Measurements from ENCODE around the gene MTHFR.
"Not testable (repeated sequence)": the region's sequence is repeated elsewhere in the genome, so short reads cannot be mapped to it uniquely, and the experiment has no call there.

The MTHFR gene

GRCh38 chr1:11833497-11833896 is 27.7 kb upstream of the MTHFR start:
- no peak for DNase-seq (ENCODE audit: low read depth)

GRCh38 chr1:11831945-11832725 is 26.4 kb upstream of the MTHFR start:
- no peak for DNase-seq (ENCODE audit: low read depth)

GRCh38 chr1:11828511-11828910 is 22.7 kb upstream of the MTHFR start:
- no peak for DNase-seq (ENCODE audit: low read depth)

GRCh38 chr1:11826946-11827345 is 21.2 kb upstream of the MTHFR start:
- DNase-seq (ENCODE audit: low read depth) = no peak

GRCh38 chr1:11825131-11825530 is 19.4 kb upstream of the MTHFR start:
- DNase-seq (ENCODE audit: low read depth) = no peak

GRCh38 chr1:11823366-11824137 is 17.8 kb upstream of the MTHFR start:
- DNase-seq (ENCODE audit: low read depth) = no peak

GRCh38 chr1:11822091-11822490 is 16.3 kb upstream of the MTHFR start:
- DNase-seq (ENCODE audit: low read depth) = no peak

GRCh38 chr1:11817192-11817591 is 11.4 kb upstream of the MTHFR start:
- DNase-seq (ENCODE audit: low read depth) = no peak

GRCh38 chr1:11813021-11813420 is 7.3 kb upstream of the MTHFR start:
- no peak for DNase-seq (ENCODE audit: low read depth)

- no peak for DNase-seq (ENCODE audit: low read depth)
Observed at GRCh38 chr1:11807133-11807532, 1.4 kb upstream of the MTHFR start.

- no peak for DNase-seq (ENCODE audit: low read depth)
Observed at GRCh38 chr1:11806307-11806936, 658 bp upstream of the MTHFR start.

- no peak for DNase-seq (ENCODE audit: low read depth)
Observed at GRCh38 chr1:11804666-11805421, 920 bp downstream of the MTHFR start.

- DNase-seq (ENCODE audit: low read depth) = not testable (repeated sequence)
Observed at GRCh38 chr1:11803924-11804665, 1.7 kb downstream of the MTHFR start.

GRCh38 chr1:11802973-11803885 is 2.5 kb downstream of the MTHFR start:
- DNase-seq (ENCODE audit: low read depth) = peak; percentile 41

GRCh38 chr1:11802616-11802972 is 3.2 kb downstream of the MTHFR start:
- no peak for DNase-seq (ENCODE audit: low read depth)

- no peak for DNase-seq (ENCODE audit: low read depth)
Observed at GRCh38 chr1:11800756-11801433, 4.9 kb downstream of the MTHFR start.

GRCh38 chr1:11800391-11800755 is 5.4 kb downstream of the MTHFR start:
- DNase-seq (ENCODE audit: low read depth) = no peak

- DNase-seq (ENCODE audit: low read depth) = no peak
Observed at GRCh38 chr1:11799896-11800295, 5.9 kb downstream of the MTHFR start.

GRCh38 chr1:11799099-11799498 is 6.7 kb downstream of the MTHFR start:
- no peak for DNase-seq (ENCODE audit: low read depth)
